NCI-H446 (cell line): ENCODE results near the gene SPECC1.
A peak's percentile ranks its signal among the peaks of the same experiment; 100 is the strongest.
"Not testable (repeated sequence)": the region's sequence is repeated elsewhere in the genome, so short reads cannot be mapped to it uniquely, and the experiment has no call there.

ENCODE experiments used
- DNase-seq, 2 experiments: peaks; one replicate each; lab custom pipeline; 2025; lab: John Stamatoyannopoulos, UW

The SPECC1 gene

DNA sequence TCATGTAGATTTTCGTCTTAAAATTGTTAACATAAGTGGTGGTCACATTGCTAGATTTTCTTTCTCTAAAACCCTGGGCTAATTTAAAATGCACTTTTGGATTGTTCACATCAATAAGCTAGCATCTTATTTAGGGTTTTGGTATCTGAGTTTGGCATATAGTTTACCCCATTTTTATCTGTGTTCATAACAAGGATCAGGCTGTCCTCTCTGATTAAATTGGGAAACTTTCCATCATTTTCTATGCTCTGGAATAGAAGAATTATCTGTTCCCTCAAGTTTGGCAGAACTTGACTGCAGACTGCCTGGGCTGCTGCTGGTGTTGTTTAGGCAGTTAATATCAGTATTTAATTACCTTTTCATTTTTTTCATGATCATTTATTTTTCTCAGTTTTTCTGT lies 1.8 kb downstream of the SPECC1 start:
- peak; percentile 8 to 33 for DNase-seq

DNA sequence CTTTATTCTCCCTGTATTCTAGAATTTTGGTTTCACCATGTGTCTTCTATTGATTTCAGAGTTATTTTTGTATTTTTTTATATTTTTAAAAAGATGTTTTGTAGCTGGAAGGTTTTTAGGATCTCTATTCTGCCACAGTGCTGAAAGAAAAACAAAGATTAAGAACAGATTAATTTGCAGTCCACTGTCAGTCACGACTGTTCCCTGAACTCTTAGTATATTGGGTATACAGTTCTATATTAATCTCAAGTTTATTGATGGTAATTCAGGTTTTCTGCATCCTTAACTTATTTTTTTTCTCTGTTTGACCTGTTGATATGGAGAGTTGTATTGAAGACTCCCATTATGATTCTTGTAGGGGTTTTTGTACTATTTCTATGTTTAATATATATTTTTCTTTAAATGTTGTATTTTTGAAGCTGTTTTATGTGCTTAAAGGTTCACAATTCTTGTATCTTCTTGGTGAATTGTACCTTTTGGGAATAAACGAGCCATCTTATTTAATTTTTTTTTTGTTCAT lies 2.9 kb downstream of the SPECC1 start:
- DNase-seq = no peak

DNA sequence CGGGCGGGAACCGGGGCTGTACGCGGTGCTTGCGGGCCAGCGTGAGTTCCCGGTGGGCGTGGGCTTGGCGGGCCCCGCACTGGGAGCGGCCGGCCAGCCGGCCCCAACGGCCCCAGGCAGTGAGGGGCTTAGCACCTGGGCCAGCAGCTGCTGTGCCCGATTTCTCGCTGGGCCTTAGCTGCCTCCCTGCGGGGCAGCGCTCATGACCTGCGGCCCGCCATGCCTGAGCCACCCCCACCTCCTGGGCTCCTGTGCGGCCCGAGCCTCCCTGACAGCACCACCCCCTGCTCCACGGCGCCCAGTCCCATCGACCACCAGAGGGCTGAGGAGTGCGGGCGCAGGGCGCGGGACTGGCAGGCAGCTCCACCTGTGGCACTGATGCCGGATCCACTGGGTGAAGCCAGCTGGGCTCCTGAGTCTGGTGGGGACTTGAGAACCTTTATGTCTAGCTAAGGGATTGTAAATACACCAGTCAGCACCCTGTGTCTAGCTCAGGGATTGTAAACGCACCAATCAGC lies 7.4 kb downstream of the SPECC1 start:
- not testable (repeated sequence) for DNase-seq

DNA sequence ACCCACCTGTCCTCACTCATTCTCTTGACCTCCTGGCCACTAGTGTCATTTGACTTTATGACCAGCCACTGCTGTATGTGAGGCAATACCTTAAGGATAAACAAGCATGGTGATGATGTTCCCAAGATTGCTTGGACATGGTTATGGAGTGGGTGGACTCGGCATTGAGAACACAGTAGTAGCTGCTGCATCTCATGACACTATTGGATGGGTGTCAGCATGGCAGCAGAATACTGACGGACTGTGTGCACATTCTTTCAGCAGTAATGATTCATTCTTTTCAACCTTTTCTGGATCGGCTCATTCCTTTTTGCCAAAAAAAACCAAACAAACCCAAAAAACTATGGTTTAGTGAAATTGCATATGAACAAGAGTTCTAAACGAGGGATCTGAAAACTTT lies 13.5 kb downstream of the SPECC1 start:
- DNase-seq = no peak

DNA sequence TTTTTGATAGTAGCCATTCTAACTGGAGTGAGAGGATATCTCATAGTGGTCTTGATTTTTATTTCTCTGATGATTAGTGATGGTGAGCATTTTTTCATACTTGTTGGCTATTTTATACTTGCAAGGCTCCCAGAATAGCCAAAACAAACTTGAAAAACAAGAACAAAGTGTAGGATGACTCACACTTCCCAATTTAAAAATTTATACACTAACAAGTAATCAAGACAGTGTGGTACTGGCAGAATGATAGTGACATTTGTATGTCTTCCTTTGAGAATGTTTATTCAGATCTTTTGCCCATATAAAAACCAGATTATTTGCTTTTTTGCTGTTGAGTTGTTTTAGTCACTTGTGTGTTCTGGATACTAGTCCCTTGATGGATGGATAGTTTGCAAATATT lies 17.8 kb downstream of the SPECC1 start:
- DNase-seq = no peak

DNA sequence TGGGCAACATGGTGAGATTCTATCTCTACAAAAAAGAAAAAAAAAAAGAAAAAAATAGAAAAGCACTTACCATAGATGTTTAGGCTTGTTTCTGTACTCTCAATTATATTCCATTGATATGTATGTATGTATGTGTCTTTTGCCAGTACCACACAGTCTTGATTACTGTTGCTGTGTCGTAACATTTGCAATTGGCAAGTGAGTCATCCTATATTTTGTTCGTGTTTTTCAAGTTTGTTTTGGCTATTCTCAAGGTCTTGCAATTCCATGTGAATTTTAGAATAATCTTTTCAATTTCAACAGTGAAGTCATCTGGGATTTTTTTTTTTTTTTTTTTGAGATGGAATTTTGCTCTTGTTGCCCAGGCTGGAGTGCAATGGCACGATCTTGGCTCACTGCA lies 19.3 kb downstream of the SPECC1 start:
- peak in 1 of 2 experiments; percentile 4 for DNase-seq

DNA sequence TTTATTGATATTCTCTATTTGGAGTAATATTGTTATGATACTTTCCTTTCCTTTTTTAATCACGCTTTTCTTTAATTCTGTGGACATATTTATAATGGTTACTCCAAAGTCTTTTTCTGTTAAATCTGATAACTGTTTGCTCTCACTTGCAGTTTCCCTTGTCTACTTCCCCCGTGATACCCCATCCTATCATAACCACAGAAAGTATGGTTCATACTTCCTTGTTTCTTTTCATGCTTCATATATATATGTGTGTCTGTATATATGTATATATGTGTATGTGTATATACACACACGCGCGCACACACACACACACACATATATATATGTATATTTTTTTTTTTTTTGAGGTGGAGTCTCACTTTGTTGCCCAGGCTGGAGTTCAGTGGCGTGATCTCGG lies 23.5 kb downstream of the SPECC1 start:
- no peak for DNase-seq

DNA sequence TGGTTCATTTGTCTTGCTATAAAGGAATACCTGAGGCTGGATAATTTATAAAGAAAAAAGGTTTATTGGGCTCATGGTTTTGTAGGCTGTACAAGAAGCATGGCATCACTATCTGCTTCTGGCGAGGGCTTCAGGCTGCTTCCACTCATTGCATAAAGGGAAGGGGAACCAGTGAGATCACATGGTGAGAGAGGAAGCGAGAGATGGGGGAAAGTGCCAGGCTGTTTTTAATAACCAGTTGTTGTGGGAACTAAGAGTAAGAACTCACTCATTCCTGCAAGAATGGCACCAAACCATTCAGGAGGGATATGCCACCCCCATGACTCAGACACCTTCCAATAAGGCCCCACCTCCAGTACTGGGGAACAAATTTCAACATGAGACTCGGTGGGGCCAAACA lies 24.3 kb downstream of the SPECC1 start:
- no peak for DNase-seq

DNA sequence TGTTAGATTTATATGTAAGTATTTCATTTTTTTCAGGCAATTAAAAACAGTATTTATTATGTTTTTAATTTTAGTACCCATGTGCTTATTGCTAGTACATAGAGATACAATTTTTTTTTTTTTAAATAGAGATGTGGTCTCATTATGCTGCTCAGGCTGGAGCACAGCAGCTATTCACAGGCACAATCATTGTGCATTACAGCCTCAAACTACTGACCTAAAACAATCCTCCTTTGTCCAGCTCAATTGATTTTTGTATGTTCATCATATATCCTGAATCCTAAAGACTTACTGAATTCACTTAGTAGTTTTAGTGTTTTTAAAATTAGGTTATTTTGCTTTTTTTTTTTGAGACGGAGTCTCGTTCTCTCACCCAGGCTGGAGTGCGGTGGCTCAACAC lies 26.3 kb downstream of the SPECC1 start:
- DNase-seq = no peak

DNA sequence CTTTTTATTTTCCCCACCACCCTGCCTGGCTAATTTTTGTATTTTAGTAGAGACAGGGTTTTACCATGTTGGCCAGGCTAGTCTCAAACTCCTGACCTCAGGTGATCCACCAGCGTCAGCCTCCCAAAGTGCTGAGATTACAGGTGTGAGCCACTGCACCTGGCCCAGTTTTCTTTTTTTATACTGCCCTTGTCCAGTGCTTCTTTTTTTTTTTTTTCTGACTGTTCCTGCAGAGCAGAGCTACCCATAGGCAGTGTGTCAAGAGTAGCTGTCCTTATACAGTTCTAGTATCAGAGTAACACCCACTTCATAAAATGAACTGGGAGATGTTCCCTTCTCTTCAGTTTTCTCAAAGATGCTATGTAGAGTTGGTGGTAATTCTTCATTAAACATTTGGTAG lies 28.1 kb downstream of the SPECC1 start:
- DNase-seq = not testable (repeated sequence)

DNA sequence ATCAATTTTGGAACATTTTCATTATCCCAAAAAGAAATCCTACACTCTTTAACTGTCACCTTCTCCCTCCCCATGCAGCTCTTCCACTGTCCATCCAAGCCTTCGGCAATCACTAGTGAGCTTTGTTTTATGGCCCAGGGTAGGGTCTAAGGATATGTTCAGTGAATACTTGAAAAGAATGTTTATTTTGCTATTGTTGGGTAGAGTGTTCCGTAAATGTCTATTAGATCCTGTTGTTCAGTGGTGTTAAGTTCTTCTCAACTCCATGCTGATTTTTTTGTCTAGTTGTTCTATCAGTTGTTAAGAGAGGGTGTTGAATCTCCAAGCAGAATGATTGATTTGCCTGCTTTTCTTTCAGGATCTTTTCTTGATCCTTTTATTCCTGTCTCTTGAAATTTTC lies 29.9 kb downstream of the SPECC1 start:
- no peak for DNase-seq

DNA sequence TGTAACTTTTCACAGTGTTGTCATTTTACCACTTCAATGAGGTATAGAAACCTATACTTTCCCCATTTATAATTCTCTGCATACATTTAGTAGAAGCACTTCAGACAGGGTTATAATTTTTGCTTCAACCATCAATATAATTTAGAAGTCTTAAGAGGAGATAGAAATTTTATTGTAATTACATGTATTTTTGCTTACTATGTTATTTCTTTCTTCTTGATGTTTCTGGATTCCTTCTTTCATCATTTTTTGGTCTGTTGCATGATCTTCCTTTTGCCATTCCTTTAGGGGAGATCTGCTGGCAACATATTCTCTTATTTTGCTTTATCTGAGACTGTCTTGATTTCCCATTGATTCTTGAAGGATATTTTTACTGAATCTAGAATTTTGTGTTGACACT lies 31.1 kb downstream of the SPECC1 start:
- no peak for DNase-seq

DNA sequence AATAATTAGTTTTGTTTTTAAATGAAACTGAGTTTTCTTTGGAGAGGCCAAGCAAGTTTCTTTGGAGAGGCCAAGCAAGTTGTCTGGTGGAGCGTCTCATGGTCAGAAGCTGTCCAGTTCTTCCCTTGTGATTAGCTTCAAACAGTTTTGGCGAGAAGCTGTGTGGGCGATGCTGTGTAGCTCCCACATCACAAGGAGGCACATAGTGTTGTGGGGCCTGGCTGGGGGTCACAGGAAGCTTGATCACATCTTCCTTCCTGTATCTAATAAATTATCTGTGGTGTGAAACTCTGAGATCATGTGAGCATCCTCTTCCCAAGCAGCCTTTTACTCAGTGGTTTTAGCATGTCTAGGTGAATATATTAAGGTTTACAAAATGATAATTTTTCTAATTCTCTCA lies 33.9 kb downstream of the SPECC1 start:
- no peak for DNase-seq

DNA sequence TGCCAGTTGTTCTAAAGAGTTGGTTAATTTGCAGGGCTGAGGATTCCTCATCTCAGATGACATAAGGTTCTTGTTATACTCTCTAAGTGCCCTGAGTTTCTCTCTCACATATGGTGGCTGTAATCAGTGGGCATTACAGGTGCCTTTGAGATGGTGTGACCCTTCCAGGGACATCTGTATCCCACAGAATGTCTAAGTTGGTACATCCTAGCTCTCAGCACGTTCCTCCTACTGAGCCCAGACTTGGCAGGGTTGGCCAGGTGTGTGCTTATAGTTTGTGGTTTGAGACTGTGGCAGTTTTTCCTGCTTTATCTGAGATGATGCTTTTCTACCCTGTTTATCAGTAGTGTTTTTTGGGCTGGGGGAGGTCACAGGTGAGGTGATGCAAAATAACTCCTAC lies 36.3 kb downstream of the SPECC1 start:
- no peak for DNase-seq

DNA sequence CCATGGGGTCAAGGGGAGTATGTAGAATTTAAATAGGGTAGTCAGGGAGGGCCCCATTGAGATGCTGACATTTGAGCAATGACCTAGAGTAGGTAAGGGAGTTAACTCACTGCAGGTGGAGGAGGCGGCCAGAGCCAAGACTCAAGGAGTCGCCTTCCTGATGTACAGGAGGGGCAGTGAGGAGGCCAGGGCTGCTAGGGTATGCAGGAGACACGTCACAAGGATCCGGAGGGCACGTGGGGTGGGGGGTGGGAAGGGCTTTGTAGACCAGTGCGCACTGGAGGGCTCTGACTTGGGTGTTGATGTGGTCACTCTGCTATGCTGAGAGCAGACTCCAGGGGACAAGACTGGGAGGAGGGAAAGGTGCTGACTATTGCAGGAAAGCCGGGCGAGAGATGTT lies 37.5 kb downstream of the SPECC1 start:
- DNase-seq = no peak

DNA sequence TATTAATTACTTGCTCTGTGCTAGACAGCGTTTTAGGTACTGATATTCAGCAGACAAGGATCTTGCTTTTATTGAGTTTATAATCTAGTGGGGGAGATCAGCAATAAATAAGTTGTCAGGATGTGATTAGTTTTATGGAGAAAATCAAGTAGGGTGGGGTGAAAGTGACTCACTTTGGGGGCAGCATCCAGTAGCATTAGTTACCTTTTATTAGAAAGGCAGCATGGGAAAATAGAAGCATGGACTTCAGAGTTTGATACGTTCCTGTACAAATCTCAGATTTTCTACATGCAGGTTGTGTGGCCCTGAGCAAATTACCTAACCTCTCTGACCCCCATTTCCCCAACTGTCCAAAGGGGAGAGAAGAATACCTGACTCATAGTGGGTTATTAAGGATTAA lies 42.5 kb downstream of the SPECC1 start:
- DNase-seq = no peak

DNA sequence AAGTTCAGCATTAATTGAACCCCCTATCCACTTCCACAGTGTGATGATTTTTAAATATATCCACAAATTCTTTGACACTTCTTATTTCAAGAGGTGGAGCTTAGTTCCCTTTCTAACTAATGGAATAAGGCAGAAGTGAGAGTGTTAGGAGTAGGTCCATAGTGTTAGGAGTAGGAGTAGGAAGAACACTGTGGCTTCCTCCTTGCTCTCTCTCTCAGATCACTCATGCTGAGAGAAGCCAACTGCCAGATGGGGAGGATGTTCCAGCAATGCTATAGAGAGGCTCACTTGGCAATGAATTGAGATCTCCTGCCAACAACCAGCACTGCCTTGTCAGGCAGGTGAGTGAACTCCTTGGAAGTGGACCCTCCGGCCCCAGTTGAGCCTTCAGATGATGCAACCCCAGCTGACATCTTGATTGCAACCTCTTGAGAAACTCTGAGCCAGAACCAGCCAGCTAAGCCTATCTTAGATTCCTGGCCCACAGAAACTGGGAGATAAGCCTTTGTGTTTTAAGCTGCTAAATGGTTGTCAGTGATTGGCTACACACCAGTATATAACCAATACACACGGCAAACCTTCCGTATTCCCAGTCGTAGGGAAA lies 44.3 kb downstream of the SPECC1 start:
- peak; percentile 24 to 57 for DNase-seq

DNA sequence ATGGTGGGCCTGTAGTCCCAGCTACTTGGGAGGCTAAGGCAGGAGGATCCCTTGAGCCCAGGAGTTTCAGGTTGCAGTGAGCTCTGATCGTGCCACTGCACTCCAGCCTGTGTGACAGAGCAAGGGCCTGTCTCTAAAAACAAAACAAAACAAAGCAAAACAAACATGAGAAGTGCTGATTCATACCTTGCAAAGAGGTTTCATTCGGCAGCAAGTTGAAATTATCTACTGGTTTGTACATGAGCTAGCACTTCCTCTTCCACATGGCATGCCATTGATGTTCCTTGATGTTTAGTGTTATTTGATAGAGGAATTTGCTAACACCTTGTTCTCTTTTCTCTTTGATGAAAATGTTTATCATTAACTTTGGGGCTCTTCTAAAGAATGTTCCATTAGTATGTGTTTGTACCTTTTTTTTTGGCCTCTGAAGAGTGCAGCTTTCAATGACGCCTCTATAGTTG lies 50.6 kb downstream of the SPECC1 start:
- no peak for DNase-seq

DNA sequence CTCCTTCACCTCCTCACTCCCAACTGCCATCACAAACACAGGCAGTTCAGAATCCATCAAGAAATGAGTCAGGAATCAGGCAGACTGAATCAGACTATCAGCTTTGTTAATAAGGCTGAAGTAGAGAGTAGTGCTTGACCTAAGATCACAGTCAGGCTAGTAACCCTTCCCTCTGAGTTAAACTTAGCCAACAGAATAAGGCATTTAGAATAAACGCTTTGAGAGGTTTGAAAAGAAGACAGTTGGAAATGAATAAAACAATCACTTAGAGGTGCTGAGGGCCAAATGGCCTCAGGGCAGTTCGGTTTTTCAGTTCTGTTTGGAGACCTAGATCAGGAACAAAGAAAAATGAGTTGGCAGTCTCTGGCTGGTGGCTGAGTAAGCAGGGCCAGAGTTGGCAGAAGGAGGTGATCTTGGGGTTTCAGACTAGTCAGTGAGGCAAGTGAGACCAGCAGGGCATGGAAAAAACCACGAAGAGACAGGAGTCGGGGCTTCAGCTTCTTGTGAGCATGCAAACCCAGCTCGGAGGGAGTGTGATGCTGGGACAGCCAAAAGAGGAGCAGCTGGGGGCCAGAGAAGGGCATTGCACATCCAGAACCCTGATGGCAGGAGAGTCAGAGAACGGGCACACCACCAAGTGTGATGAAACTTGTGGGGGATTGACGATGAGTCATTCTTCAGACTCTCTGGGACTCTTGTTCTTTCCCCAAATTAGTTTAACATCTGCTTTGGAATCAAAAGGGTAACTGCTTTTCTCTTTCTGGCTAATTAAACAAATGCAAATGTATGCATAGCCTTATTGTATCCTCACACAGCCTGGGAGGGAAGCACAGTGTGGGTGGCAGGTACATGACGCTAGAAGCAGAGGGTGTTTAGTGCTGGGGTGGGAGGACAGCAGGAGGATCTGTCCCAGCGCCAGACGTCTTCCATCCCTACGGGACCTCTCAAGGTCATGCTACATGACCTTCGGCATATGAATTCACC lies 54.8 kb downstream of the SPECC1 start:
- peak; percentile 96 to 97 for DNase-seq

DNA sequence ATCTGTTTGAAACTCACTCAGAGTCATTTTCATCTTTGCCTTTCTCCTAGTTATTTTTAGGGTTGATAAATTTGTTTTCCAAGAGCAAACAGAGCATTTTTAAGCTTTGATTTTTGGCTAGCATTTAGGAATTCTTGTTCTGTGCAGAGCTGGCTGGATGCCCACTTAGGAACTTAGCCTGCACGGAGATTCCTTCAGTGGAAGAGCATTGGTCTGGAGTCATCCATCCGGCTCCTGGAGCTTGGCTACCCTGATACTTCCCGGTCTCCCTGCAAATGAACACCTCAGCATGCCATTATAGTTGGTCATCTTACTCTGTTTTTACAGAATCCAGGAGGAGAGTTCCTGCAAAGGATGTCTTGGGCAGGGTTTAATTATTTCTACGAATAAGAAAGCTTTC lies 57.1 kb downstream of the SPECC1 start:
- DNase-seq = peak in 1 of 2 experiments; percentile 72

DNA sequence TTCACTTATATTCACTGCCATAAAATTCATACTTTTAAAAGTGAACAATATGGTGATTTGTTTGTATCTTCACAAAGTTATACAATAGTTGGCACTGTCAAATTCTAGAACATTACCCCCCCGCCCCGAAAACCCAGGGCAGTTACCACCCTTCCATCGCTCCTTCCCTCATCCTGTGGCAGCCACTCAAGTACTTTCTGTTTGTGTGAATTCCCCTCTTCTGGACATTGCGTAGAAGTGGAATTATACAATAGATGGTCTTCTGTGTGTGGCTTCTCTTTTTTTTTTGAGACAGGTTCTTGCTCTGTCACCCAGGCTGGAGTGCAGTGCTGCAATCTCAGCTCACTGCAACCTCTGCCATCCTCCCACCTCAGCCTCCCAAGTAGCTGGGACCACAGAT lies 58.6 kb downstream of the SPECC1 start:
- no peak for DNase-seq

DNA sequence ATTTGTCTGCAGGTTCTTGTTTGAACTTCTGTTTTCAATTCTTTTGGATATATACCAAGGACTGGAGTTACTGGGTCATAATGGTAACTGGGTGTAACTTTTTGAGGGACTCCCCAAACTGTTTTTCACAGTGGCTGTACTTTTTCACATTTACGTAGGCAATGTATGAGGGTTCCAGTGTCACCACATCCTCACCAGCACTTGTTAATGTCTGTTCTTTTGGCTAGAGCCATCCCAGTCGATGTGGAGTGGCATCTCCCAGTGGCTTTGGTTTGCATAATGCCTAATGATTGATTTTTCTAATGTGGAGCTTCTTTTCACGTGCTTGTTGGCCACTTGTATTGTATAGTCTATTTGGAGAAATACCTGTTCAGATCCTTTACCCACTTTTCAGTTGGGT lies 59.3 kb downstream of the SPECC1 start:
- DNase-seq = no peak
